Liver (tissue), 9 donors: ENCODE data around the gene ARID3B. TPM values are rescaled to one million over a fixed set of nuclear protein-coding genes. Genes with fewer than 3 reads are reported as not detected.

Source experiments
- DNase-seq: peaks from one replicate; pipeline ENCODE4 v3.0.0-alpha.2; 2017; ENCODE audit warnings: low spot score
- H3K27ac ChIP-seq, 2 donors: one replicate each; pipeline ENCODE4 v1.7.0; 2013; ENCODE audit warnings: inconsistent platforms in 2 of 2, low read length in 2 of 2, control low read depth in 1 of 2, low read depth in 1 of 2, mild to moderate bottlenecking in 1 of 2
- H3K27me3 ChIP-seq, 4 donors: one replicate each; pipeline versions ENCODE4 v1.6.1 to v1.7.0; 2013; ENCODE audit warnings: low read length in 3 of 4, inconsistent platforms in 1 of 4, mild to moderate bottlenecking in 1 of 4, moderate library complexity in 1 of 4; ENCODE audit not compliant: control insufficient read depth in 4 of 4, insufficient read depth in 4 of 4
- H3K36me3 ChIP-seq, 4 donors: one replicate each; pipeline versions ENCODE4 v1.6.1 to v1.7.0; 2013; ENCODE audit warnings: low read length in 3 of 4, mild to moderate bottlenecking in 3 of 4, low read depth in 1 of 4, moderate library complexity in 1 of 4; ENCODE audit not compliant: control insufficient read depth in 4 of 4, insufficient read depth in 3 of 4
- H3K4me1 ChIP-seq, 4 donors: one replicate each; pipeline versions ENCODE4 v1.6.1 to v1.7.0; 2013; ENCODE audit warnings: low read length in 3 of 4, mild to moderate bottlenecking in 3 of 4, moderate library complexity in 1 of 4; ENCODE audit not compliant: control insufficient read depth in 4 of 4, insufficient read depth in 4 of 4
- H3K4me3 ChIP-seq, 3 donors: one replicate each; pipeline versions ENCODE4 v1.6.1 to v1.7.0; 2013; ENCODE audit warnings: low read length in 3 of 3, control low read depth in 1 of 3, low read depth in 1 of 3, mild to moderate bottlenecking in 1 of 3
- H3K9ac ChIP-seq, 2 donors: one replicate each; pipeline ENCODE4 v1.7.0; 2013; ENCODE audit warnings: low read length in 2 of 2, mild to moderate bottlenecking in 2 of 2, moderate library complexity in 2 of 2, control low read depth in 1 of 2, low read depth in 1 of 2
- H3K9me3 ChIP-seq, 4 donors: one replicate each; pipeline versions ENCODE4 v1.6.1 to v1.7.0; 2013; ENCODE audit warnings: low read length in 3 of 4; ENCODE audit not compliant: control insufficient read depth in 4 of 4
- EGR1 ChIP-seq, 2 donors: IDR thresholded peaks; 2 replicates each; pipeline ENCODE4 v1.6.1; 2016 to 2018; ENCODE audit warnings: antibody characterized with exemption in 2 of 2, low read depth in 2 of 2
- FOXA1 ChIP-seq: IDR thresholded peaks from 2 replicates; pipeline ENCODE4 v1.6.1; 2016; ENCODE audit warnings: antibody characterized with exemption
- FOXA2 ChIP-seq: IDR thresholded peaks from 2 replicates; pipeline ENCODE4 v1.6.1; 2016; ENCODE audit warnings: antibody characterized with exemption
- GABPA ChIP-seq, 2 donors: IDR thresholded peaks in 1 of 2; conservative IDR thresholded peaks in 1 of 2; 2 replicates each; pipeline ENCODE4 v1.6.1; 2016; ENCODE audit warnings: antibody characterized with exemption in 2 of 2, mild to moderate bottlenecking in 1 of 2, moderate library complexity in 1 of 2
- HNF4A ChIP-seq, 2 donors: conservative IDR thresholded peaks; 2 replicates each; pipeline ENCODE4 v1.6.1; 2016; ENCODE audit warnings: antibody characterized with exemption in 2 of 2, mild to moderate bottlenecking in 2 of 2
- HNF4G ChIP-seq: IDR thresholded peaks from 2 replicates; pipeline ENCODE4 v1.6.1; 2016; ENCODE audit warnings: antibody characterized with exemption
- JUND ChIP-seq, 2 donors: IDR thresholded peaks; 2 replicates each; pipeline ENCODE4 v1.6.1; 2016; ENCODE audit warnings: antibody characterized with exemption in 2 of 2
- NR2F2 ChIP-seq: IDR thresholded peaks from 2 replicates; pipeline ENCODE4 v1.6.1; 2016; ENCODE audit warnings: antibody characterized with exemption
- RAD21 ChIP-seq, 2 donors: IDR thresholded peaks; 2 replicates each; pipeline ENCODE4 v1.6.1; 2016; ENCODE audit warnings: antibody characterized with exemption in 2 of 2, mild to moderate bottlenecking in 2 of 2
- RXRA ChIP-seq, 2 donors: IDR thresholded peaks; 2 replicates each; pipeline ENCODE4 v1.6.1; 2017 to 2018; ENCODE audit warnings: antibody characterized with exemption in 2 of 2, mild to moderate bottlenecking in 1 of 2
- SP1 ChIP-seq: IDR thresholded peaks from 2 replicates; pipeline ENCODE4 v1.6.1; 2018; ENCODE audit warnings: antibody characterized with exemption, mild to moderate bottlenecking
- TAF1 ChIP-seq: conservative IDR thresholded peaks from 2 replicates; pipeline ENCODE4 v1.6.1; 2016; ENCODE audit warnings: antibody characterized with exemption, mild to moderate bottlenecking
- YY1 ChIP-seq: IDR thresholded peaks from 2 replicates; pipeline ENCODE4 v1.6.1; 2016; ENCODE audit warnings: antibody characterized with exemption, mild to moderate bottlenecking
- WGBS: extraction: QIAGEN DNeasy Blood & Tissue Kit; methylation state at CpG from one replicate; pipeline ENCODE4 v1.1.7; 2013; 5-methylcytosine and 5-hydroxymethylcytosine counted together
- polyA plus RNA-seq, 2 donors: library from polyadenylated mRNA; stranded (reverse) in 1 of 2; unstranded in 1 of 2; fragments of 200-250 nt in 1 of 2; fragments of >200 nt in 1 of 2; fragmentation: Nextera tagmentation in 1 of 2; extraction: Ambion mirVana in 1 of 2; gene quantifications; one replicate each; pipeline versions ENCODE4 v1.2.1 to v1.2.3, GENCODE V29; 2013 to 2015
- total RNA-seq, 2 donors: library from RNA; depleted of rRNA; stranded (reverse); fragments of >200 nt; gene quantifications; one replicate each; pipeline ENCODE4 v1.2.3, GENCODE V29; 2014
- TF ChIP-seq, protein P1 (sequence below): IDR thresholded peaks from 2 replicates; pipeline ENCODE4 v1.6.1; 2016; ENCODE audit warnings: antibody characterized with exemption
- TF ChIP-seq, protein P2 (sequence below): IDR thresholded peaks from 2 replicates; pipeline ENCODE4 v1.6.1; 2016; ENCODE audit warnings: antibody characterized with exemption
- TF ChIP-seq, protein P3 (sequence below): fragments of 150-350 bp; IDR thresholded peaks from 2 replicates; pipeline ENCODE4 v1.5.1; 2017; ENCODE audit warnings: improper control_type of control experiment, low read depth, low read length; ENCODE audit not compliant: missing input control
- TF ChIP-seq, protein P4 (sequence below): IDR thresholded peaks from 2 replicates; pipeline ENCODE4 v1.6.1; 2016; ENCODE audit warnings: antibody characterized with exemption, mild to moderate bottlenecking
- TF ChIP-seq, protein P5 (sequence below): IDR thresholded peaks from 2 replicates; pipeline ENCODE4 v1.6.1; 2016; ENCODE audit warnings: antibody characterized with exemption
- donor health status: healthy.
- donor health status: healthy.
- donor health status: healthy.
- donor health status: healthy.
- donor health status: healthy.

The ARID3B gene
- total and polyA plus RNA-seq, 4 donors = 1.4 to 6.6 (median 2.7) TPM

DNA sequence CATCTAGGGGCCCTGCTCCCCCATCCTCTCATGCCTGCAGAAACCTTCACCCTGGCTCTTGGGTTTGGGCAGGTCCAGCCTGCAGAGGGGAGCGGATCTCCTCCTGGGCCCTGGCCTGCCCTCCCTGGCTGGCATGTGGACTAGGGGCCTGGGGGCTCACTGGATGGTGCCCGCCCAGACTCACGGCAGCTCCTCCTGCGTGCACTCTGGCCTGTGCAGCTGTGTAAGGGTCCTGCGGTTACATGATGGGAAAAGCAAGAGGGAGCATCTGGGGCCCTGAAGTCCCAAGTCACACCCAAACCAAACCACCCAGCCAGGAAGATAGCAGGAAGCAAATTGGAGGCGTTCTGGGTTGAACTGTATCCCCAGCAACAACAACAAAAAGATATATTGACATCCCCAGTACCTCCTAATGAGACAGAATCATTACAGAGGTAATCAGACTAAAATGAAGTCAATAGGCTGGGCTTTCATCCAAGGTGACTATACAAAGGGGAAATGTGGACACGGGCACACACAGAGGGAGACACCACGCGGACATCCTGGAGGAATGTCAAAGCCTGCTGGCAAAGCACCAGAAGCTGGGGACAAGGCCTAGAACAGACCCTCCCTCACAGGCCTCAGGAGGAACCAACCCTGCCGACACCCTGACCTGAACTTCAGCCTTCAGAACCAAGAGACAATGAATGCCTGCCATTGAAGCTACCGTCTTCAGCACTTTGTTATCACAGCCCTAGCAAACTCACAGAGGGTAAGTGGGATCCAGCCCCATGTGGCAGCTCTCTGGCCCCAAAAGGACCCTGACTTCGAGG, 64.2 kb downstream of the ARID3B start:
- no peak overlapping the region for H3K9ac ChIP-seq
- H3K4me1 ChIP-seq = no peaks in the 10 kb centered on the region
- no peak overlapping the region for H3K27ac ChIP-seq
- WGBS = 72% methylated on average over 12 of the region's 12 CpGs
- H3K9me3 ChIP-seq = no peaks in the 10 kb centered on the region
- DNase-seq = no peak
- TF ChIP-seq TAF1 (no peak), SP1 (no peak), HNF4A (conservative IDR thresholded peaks at IDR 0.05) (no peak), GABPA (IDR thresholded peaks at IDR 0.05 in 1 of 2, conservative IDR thresholded peaks at IDR 0.05 in 1 of 2) (no peak), YY1 (no peak), FOXA2 (no peak), EGR1 (IDR thresholded peaks at IDR 0.05; ENCODE audit: low read depth in 2 of 2) (no peak), RAD21 (IDR thresholded peaks at IDR 0.05) (no peak), FOXA1 (no peak), JUND (IDR thresholded peaks at IDR 0.05) (no peak), HNF4G (no peak), NR2F2 (no peak), RXRA (IDR thresholded peaks at IDR 0.05) (no peak)
- TF ChIP-seq, protein P1, sequence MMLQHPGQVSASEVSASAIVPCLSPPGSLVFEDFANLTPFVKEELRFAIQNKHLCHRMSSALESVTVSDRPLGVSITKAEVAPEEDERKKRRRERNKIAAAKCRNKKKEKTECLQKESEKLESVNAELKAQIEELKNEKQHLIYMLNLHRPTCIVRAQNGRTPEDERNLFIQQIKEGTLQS = no peak
- TF ChIP-seq, protein P2, sequence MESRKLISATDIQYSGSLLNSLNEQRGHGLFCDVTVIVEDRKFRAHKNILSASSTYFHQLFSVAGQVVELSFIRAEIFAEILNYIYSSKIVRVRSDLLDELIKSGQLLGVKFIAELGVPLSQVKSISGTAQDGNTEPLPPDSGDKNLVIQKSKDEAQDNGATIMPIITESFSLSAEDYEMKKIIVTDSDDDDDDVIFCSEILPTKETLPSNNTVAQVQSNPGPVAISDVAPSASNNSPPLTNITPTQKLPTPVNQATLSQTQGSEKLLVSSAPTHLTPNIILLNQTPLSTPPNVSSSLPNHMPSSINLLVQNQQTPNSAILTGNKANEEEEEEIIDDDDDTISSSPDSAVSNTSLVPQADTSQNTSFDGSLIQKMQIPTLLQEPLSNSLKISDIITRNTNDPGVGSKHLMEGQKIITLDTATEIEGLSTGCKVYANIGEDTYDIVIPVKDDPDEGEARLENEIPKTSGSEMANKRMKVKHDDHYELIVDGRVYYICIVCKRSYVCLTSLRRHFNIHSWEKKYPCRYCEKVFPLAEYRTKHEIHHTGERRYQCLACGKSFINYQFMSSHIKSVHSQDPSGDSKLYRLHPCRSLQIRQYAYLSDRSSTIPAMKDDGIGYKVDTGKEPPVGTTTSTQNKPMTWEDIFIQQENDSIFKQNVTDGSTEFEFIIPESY = no peak
- TF ChIP-seq, protein P3, sequence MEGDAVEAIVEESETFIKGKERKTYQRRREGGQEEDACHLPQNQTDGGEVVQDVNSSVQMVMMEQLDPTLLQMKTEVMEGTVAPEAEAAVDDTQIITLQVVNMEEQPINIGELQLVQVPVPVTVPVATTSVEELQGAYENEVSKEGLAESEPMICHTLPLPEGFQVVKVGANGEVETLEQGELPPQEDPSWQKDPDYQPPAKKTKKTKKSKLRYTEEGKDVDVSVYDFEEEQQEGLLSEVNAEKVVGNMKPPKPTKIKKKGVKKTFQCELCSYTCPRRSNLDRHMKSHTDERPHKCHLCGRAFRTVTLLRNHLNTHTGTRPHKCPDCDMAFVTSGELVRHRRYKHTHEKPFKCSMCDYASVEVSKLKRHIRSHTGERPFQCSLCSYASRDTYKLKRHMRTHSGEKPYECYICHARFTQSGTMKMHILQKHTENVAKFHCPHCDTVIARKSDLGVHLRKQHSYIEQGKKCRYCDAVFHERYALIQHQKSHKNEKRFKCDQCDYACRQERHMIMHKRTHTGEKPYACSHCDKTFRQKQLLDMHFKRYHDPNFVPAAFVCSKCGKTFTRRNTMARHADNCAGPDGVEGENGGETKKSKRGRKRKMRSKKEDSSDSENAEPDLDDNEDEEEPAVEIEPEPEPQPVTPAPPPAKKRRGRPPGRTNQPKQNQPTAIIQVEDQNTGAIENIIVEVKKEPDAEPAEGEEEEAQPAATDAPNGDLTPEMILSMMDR = no peak
- TF ChIP-seq, protein P4, sequence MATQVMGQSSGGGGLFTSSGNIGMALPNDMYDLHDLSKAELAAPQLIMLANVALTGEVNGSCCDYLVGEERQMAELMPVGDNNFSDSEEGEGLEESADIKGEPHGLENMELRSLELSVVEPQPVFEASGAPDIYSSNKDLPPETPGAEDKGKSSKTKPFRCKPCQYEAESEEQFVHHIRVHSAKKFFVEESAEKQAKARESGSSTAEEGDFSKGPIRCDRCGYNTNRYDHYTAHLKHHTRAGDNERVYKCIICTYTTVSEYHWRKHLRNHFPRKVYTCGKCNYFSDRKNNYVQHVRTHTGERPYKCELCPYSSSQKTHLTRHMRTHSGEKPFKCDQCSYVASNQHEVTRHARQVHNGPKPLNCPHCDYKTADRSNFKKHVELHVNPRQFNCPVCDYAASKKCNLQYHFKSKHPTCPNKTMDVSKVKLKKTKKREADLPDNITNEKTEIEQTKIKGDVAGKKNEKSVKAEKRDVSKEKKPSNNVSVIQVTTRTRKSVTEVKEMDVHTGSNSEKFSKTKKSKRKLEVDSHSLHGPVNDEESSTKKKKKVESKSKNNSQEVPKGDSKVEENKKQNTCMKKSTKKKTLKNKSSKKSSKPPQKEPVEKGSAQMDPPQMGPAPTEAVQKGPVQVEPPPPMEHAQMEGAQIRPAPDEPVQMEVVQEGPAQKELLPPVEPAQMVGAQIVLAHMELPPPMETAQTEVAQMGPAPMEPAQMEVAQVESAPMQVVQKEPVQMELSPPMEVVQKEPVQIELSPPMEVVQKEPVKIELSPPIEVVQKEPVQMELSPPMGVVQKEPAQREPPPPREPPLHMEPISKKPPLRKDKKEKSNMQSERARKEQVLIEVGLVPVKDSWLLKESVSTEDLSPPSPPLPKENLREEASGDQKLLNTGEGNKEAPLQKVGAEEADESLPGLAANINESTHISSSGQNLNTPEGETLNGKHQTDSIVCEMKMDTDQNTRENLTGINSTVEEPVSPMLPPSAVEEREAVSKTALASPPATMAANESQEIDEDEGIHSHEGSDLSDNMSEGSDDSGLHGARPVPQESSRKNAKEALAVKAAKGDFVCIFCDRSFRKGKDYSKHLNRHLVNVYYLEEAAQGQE = no peak
- TF ChIP-seq, protein P5, sequence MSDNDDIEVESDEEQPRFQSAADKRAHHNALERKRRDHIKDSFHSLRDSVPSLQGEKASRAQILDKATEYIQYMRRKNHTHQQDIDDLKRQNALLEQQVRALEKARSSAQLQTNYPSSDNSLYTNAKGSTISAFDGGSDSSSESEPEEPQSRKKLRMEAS = no peak
- no peak overlapping the region for H3K4me3 ChIP-seq
- H3K36me3 ChIP-seq = no peaks in the 10 kb centered on the region
- H3K27me3 ChIP-seq = no peaks in the 10 kb centered on the region
